A673 (cell line): ENCODE data around the gene ALKBH2.

Experiments used
- CTCF ChIP-seq: fragments of 300-800, 200-600 bp; sonication (generic); conservative IDR thresholded peaks from 2 replicates; pipeline ENCODE4 v1.5.1; 2017; ENCODE audit warnings: low read depth, mild to moderate bottlenecking, antibody characterized with exemption, low read length, moderate library complexity, mixed read lengths
- EZH2 ChIP-seq: fragments of 200-600 bp; sonication (generic); IDR thresholded peaks from 2 replicates; pipeline ENCODE4 v1.6.1; 2017; ENCODE audit warnings: borderline replicate concordance, low read depth, mild to moderate bottlenecking, mixed read lengths, antibody characterized with exemption, low read length; ENCODE audit not compliant: poor library complexity, severe bottlenecking

GRCh38 chr12:109121346-109121880, 28.1 kb upstream of the ALKBH2 start:
- no peak for TF ChIP-seq CTCF
- TF ChIP-seq EZH2, result no peak
